ENCODE measurements around the gene MKKS.

MKKS gene

GRCh38 chr20:10469599-10469998 is 35.6 kb upstream of the MKKS start:
- Histone ChIP-seq H3K36me3 (ENCODE audit: control insufficient read depth in 5 of 5, insufficient read depth in 5 of 5, low read length in 5 of 5) (no peaks in the 10 kb centered on the region), H3K4me1 (ENCODE audit: control insufficient read depth in 5 of 5, insufficient read depth in 5 of 5, low read length in 5 of 5) (peaks cover 0 to 52% (median 34%) of the 10 kb centered on the region in 5 donors), H3K27ac (ENCODE audit: low read depth, low read length) (no peak overlapping the region), H3K27me3 (ENCODE audit: control insufficient read depth in 5 of 5, insufficient read depth in 4 of 5, low read length in 5 of 5) (no peaks in the 10 kb centered on the region), H3K9me3 (ENCODE audit: control insufficient read depth in 5 of 5, low read length in 5 of 5) (peaks cover 0 to 4% (median 0%) of the 10 kb centered on the region in 5 donors), H3K9ac (ENCODE audit: low read length in 5 of 5) (peak overlapping the region in 1 of 5 donors; percentile 12), H3K4me3 (ENCODE audit: low read depth in 1 of 5, low read length in 5 of 5) (no peak overlapping the region)

DNA sequence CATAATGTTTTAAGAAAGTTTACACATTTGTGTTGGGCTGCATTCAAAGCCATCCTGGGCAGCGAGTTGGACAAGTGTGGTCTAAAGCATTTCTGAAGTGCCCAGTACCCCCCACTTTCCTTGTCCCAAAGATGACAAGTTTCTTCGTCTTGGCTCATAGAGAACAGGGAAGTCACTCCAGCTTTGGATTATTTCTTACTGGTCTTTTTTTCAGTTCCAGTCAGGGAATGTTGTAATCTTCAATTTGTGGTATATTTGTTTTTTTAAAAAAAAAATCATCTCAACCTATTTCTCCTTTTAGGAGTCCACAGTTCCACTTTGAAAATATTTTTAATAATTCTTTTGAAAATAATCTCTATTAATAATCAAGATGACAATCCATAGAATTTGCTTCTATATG is 35.0 kb upstream of the MKKS start:
- H3K9ac ChIP-seq (ENCODE audit: low read length in 5 of 5): no peak overlapping the region
- no peak overlapping the region for H3K27ac ChIP-seq (ENCODE audit: low read depth, low read length)
- peaks cover 0 to 4% (median 0%) of the 10 kb centered on the region in 5 donors for H3K9me3 ChIP-seq (ENCODE audit: control insufficient read depth in 5 of 5, low read length in 5 of 5)
- H3K27me3 ChIP-seq (ENCODE audit: control insufficient read depth in 5 of 5, insufficient read depth in 4 of 5, low read length in 5 of 5): no peaks in the 10 kb centered on the region
- no peaks in the 10 kb centered on the region for H3K36me3 ChIP-seq (ENCODE audit: control insufficient read depth in 5 of 5, insufficient read depth in 5 of 5, low read length in 5 of 5)
- peaks cover 0 to 47% (median 29%) of the 10 kb centered on the region in 5 donors for H3K4me1 ChIP-seq (ENCODE audit: control insufficient read depth in 5 of 5, insufficient read depth in 5 of 5, low read length in 5 of 5)
- no peak overlapping the region for H3K4me3 ChIP-seq (ENCODE audit: low read depth in 1 of 5, low read length in 5 of 5)

DNA sequence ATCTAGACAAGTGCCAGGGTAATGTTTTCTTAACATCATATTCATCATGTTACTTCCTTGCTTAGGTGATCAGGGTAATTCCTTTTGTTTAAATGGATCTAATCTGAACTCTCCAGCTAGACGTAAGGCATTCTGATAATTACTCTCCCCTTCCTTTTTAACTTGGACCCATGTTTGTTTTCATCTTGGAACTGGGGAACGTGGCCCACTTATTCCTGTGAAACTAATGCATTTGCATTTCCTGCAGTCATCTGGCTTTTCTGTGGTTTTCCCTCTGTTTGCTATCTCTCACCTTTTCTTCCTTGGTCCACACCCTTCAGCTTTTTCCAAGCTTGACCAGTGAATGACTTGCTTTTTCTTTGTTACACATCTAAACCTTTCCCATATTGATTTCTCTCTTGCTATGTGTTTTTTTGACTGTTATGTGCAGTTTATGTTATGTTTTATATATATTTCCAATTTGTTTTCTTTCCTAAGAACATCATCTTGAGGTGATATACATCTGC is 34.4 kb upstream of the MKKS start:
- H3K9ac ChIP-seq (ENCODE audit: low read length in 5 of 5): no peak overlapping the region
- peak overlapping the region; percentile 25 for H3K27ac ChIP-seq (ENCODE audit: low read depth, low read length)
- peaks cover 0 to 45% (median 26%) of the 10 kb centered on the region in 5 donors for H3K4me1 ChIP-seq (ENCODE audit: control insufficient read depth in 5 of 5, insufficient read depth in 5 of 5, low read length in 5 of 5)

GRCh38 chr20:10467681-10468339 is 33.8 kb upstream of the MKKS start:
- peak overlapping the region in 1 of 5 donors; percentile 35 for H3K9ac ChIP-seq (ENCODE audit: low read length in 5 of 5)
- no peak overlapping the region for H3K4me3 ChIP-seq (ENCODE audit: low read depth in 1 of 5, low read length in 5 of 5)
- peaks cover 0 to 4% (median 0%) of the 10 kb centered on the region in 5 donors for H3K9me3 ChIP-seq (ENCODE audit: control insufficient read depth in 5 of 5, low read length in 5 of 5)
- peaks cover 0 to 42% (median 25%) of the 10 kb centered on the region in 5 donors for H3K4me1 ChIP-seq (ENCODE audit: control insufficient read depth in 5 of 5, insufficient read depth in 5 of 5, low read length in 5 of 5)
- peak overlapping the region; percentile 25 for H3K27ac ChIP-seq (ENCODE audit: low read depth, low read length)
- no peaks in the 10 kb centered on the region for H3K36me3 ChIP-seq (ENCODE audit: control insufficient read depth in 5 of 5, insufficient read depth in 5 of 5, low read length in 5 of 5)
- H3K27me3 ChIP-seq (ENCODE audit: control insufficient read depth in 5 of 5, insufficient read depth in 4 of 5, low read length in 5 of 5): no peaks in the 10 kb centered on the region

More for the DNA sequence above, 34.4 kb upstream of the MKKS start:
- Histone ChIP-seq H3K4me3 (ENCODE audit: low read depth in 1 of 5, low read length in 5 of 5) (no peak overlapping the region), H3K9me3 (ENCODE audit: control insufficient read depth in 5 of 5, low read length in 5 of 5) (peaks cover 0 to 4% (median 0%) of the 10 kb centered on the region in 5 donors), H3K36me3 (ENCODE audit: control insufficient read depth in 5 of 5, insufficient read depth in 5 of 5, low read length in 5 of 5) (no peaks in the 10 kb centered on the region), H3K27me3 (ENCODE audit: control insufficient read depth in 5 of 5, insufficient read depth in 4 of 5, low read length in 5 of 5) (no peaks in the 10 kb centered on the region)

DNA sequence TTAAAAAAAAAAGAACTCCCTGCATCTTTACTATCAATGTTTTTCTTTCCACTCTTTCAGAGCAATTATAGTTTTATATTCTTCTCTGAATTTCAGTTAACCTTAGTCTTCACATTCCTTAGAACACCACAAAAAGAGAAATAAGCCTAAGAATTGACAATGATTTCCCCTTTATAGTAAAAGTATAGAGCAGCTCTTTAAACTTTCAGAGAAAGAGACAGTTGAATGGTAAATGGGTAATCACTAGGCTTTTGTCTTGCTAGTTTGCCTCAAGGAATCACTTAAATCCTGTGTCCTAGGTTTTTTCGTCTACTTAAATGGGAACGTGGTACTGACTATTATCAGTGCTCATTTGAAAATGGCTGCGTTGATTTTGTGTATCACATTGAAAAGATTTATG is 32.8 kb upstream of the MKKS start:
- Histone ChIP-seq H3K27ac (ENCODE audit: low read depth, low read length) (peak overlapping the region; percentile 25), H3K9me3 (ENCODE audit: control insufficient read depth in 5 of 5, low read length in 5 of 5) (peaks cover 0 to 4% (median 0%) of the 10 kb centered on the region in 5 donors), H3K27me3 (ENCODE audit: control insufficient read depth in 5 of 5, insufficient read depth in 4 of 5, low read length in 5 of 5) (no peaks in the 10 kb centered on the region), H3K36me3 (ENCODE audit: control insufficient read depth in 5 of 5, insufficient read depth in 5 of 5, low read length in 5 of 5) (no peaks in the 10 kb centered on the region), H3K9ac (ENCODE audit: low read length in 5 of 5) (peak overlapping the region in 1 of 5 donors; percentile 63), H3K4me3 (ENCODE audit: low read depth in 1 of 5, low read length in 5 of 5) (no peak overlapping the region), H3K4me1 (ENCODE audit: control insufficient read depth in 5 of 5, insufficient read depth in 5 of 5, low read length in 5 of 5) (peaks cover 0 to 42% (median 25%) of the 10 kb centered on the region in 5 donors)

DNA sequence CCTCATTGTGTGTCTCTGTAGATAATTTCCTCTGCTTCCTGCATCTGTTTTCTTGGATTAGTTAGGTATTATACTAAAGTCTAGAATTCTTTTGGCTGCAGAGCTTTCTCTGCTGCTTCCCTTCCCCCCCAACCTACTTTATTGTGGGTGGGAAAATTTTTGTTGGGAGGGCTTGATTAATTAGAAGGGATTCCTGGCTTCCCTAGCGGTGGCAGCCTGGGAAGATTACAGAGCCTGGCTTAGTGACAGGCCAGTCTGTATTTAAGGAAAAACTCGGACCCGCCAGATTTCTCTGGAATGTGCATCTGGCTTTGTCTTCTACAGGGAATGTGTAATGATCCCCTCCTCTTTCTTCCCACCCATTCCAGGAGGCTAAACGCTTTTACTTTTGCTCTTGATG is 32.3 kb upstream of the MKKS start:
- H3K27me3 ChIP-seq (ENCODE audit: control insufficient read depth in 5 of 5, insufficient read depth in 4 of 5, low read length in 5 of 5): no peaks in the 10 kb centered on the region
- no peaks in the 10 kb centered on the region for H3K9me3 ChIP-seq (ENCODE audit: control insufficient read depth in 5 of 5, low read length in 5 of 5)
- H3K4me1 ChIP-seq (ENCODE audit: control insufficient read depth in 5 of 5, insufficient read depth in 5 of 5, low read length in 5 of 5): peaks cover 0 to 42% (median 28%) of the 10 kb centered on the region in 5 donors
- peak overlapping the region in 3 of 5 donors; percentile 15 to 29 (median 23) for H3K4me3 ChIP-seq (ENCODE audit: low read depth in 1 of 5, low read length in 5 of 5)
- H3K36me3 ChIP-seq (ENCODE audit: control insufficient read depth in 5 of 5, insufficient read depth in 5 of 5, low read length in 5 of 5): no peaks in the 10 kb centered on the region
- H3K9ac ChIP-seq (ENCODE audit: low read length in 5 of 5): peak overlapping the region in 1 of 5 donors; percentile 20
- H3K27ac ChIP-seq (ENCODE audit: low read depth, low read length): peak overlapping the region; percentile 25

DNA sequence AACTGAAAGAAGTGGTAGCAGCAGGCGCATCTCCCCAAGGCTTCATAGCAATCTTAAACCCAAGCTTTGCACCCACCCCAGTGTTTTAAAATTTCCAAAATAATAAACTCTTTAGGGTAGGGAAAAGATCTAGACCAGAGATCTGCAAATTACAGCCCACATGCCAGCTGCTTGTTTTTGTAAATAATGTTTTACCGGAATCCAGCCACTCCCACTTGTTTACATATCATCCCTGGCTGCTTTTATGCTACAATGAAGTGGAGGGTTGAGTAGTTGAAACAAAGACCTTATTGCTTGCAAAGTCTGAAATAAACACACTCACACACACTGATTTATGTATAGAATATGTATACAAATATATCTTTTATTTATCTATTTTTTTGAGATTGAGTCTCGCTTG is 31.1 kb upstream of the MKKS start:
- no peak overlapping the region for H3K27ac ChIP-seq (ENCODE audit: low read depth, low read length)
- no peaks in the 10 kb centered on the region for H3K27me3 ChIP-seq (ENCODE audit: control insufficient read depth in 5 of 5, insufficient read depth in 4 of 5, low read length in 5 of 5)
- no peak overlapping the region for H3K4me3 ChIP-seq (ENCODE audit: low read depth in 1 of 5, low read length in 5 of 5)
- H3K9ac ChIP-seq (ENCODE audit: low read length in 5 of 5): no peak overlapping the region
- no peaks in the 10 kb centered on the region for H3K9me3 ChIP-seq (ENCODE audit: control insufficient read depth in 5 of 5, low read length in 5 of 5)
- H3K4me1 ChIP-seq (ENCODE audit: control insufficient read depth in 5 of 5, insufficient read depth in 5 of 5, low read length in 5 of 5): peaks cover 0 to 39% (median 37%) of the 10 kb centered on the region in 5 donors
- H3K36me3 ChIP-seq (ENCODE audit: control insufficient read depth in 5 of 5, insufficient read depth in 5 of 5, low read length in 5 of 5): no peaks in the 10 kb centered on the region

DNA sequence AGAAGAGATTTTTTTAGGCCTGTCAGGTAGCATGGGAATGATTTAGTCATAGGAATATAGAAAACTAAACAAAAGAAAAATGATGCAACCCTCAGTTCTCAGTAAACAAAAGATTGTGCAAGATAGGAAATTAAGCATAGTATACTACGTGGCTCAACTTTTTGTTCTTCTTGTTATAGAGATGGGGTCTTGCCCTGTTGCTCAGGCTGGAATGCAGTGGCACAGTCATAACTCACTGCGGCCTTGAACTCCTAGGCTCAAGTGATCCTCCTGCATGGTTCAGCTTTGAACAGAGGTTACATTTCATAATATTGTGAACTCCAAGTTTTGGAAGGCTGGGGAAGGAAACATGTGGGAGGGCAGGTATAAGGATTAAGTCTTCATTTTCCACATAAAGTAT is 29.6 kb upstream of the MKKS start:
- Histone ChIP-seq H3K4me1 (ENCODE audit: control insufficient read depth in 5 of 5, insufficient read depth in 5 of 5, low read length in 5 of 5) (peaks cover 0 to 33% (median 31%) of the 10 kb centered on the region in 5 donors), H3K4me3 (ENCODE audit: low read depth in 1 of 5, low read length in 5 of 5) (no peak overlapping the region), H3K27ac (ENCODE audit: low read depth, low read length) (no peak overlapping the region), H3K36me3 (ENCODE audit: control insufficient read depth in 5 of 5, insufficient read depth in 5 of 5, low read length in 5 of 5) (no peaks in the 10 kb centered on the region), H3K9me3 (ENCODE audit: control insufficient read depth in 5 of 5, low read length in 5 of 5) (no peaks in the 10 kb centered on the region), H3K9ac (ENCODE audit: low read length in 5 of 5) (no peak overlapping the region), H3K27me3 (ENCODE audit: control insufficient read depth in 5 of 5, insufficient read depth in 4 of 5, low read length in 5 of 5) (no peaks in the 10 kb centered on the region)

DNA sequence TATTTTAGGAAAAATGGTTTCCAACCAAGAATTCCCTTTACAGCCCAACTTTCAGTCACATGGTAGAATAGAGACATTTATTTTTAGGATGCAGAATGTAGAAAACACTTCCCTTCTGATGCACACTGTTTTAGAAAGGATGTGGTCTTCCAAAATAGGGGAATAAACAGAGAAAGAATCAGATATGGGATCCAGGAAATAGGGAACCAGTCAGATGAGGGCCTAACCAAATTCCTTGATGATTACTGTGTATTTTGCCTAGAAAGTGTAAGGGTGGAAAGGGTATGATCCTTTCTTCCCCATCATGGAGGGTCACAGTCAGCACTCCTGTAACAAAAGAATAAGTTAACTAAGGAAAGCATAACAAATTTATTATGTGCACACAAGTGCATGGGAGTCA is 28.5 kb upstream of the MKKS start:
- Histone ChIP-seq H3K9me3 (ENCODE audit: control insufficient read depth in 5 of 5, low read length in 5 of 5) (peaks cover 0 to under 1% (median 0%) of the 10 kb centered on the region in 5 donors), H3K9ac (ENCODE audit: low read length in 5 of 5) (no peak overlapping the region), H3K4me1 (ENCODE audit: control insufficient read depth in 5 of 5, insufficient read depth in 5 of 5, low read length in 5 of 5) (peaks cover 0 to 29% (median 19%) of the 10 kb centered on the region in 5 donors), H3K4me3 (ENCODE audit: low read depth in 1 of 5, low read length in 5 of 5) (no peak overlapping the region), H3K27ac (ENCODE audit: low read depth, low read length) (no peak overlapping the region), H3K27me3 (ENCODE audit: control insufficient read depth in 5 of 5, insufficient read depth in 4 of 5, low read length in 5 of 5) (no peaks in the 10 kb centered on the region), H3K36me3 (ENCODE audit: control insufficient read depth in 5 of 5, insufficient read depth in 5 of 5, low read length in 5 of 5) (no peaks in the 10 kb centered on the region)

GRCh38 chr20:10461495-10461894 is 27.5 kb upstream of the MKKS start:
- no peak overlapping the region for H3K4me3 ChIP-seq (ENCODE audit: low read depth in 1 of 5, low read length in 5 of 5)
- no peaks in the 10 kb centered on the region for H3K27me3 ChIP-seq (ENCODE audit: control insufficient read depth in 5 of 5, insufficient read depth in 4 of 5, low read length in 5 of 5)
- H3K36me3 ChIP-seq (ENCODE audit: control insufficient read depth in 5 of 5, insufficient read depth in 5 of 5, low read length in 5 of 5): no peaks in the 10 kb centered on the region
- H3K27ac ChIP-seq (ENCODE audit: low read depth, low read length): no peak overlapping the region
- peaks cover 0 to 5% (median 0%) of the 10 kb centered on the region in 5 donors for H3K9me3 ChIP-seq (ENCODE audit: control insufficient read depth in 5 of 5, low read length in 5 of 5)
- H3K4me1 ChIP-seq (ENCODE audit: control insufficient read depth in 5 of 5, insufficient read depth in 5 of 5, low read length in 5 of 5): peaks cover 0 to 19% (median 9%) of the 10 kb centered on the region in 5 donors
- H3K9ac ChIP-seq (ENCODE audit: low read length in 5 of 5): no peak overlapping the region

Measured in subcutaneous abdominal adipose tissue (tissue), 5 donors.